Neuronal stem cell (in vitro differentiated cells): ENCODE results near the gene KPNA5.
"Not testable (repeated sequence)": the region's sequence is repeated elsewhere in the genome, so short reads cannot be mapped to it uniquely, and the experiment has no call there.

Source experiments
- DNase-seq: peaks from one replicate; pipeline ENCODE4 v3.0.0-alpha.2; 2013; ENCODE audit warnings: low spot score
- H2AFZ ChIP-seq: one replicate; pipeline ENCODE4 v1.6.1; 2013; ENCODE audit warnings: mild to moderate bottlenecking, low read length, inconsistent platforms
- H2AK5ac ChIP-seq: 2 replicates; pipeline ENCODE4 v1.6.1; 2013; ENCODE audit warnings: low read depth, mild to moderate bottlenecking, inconsistent platforms, low read length, moderate library complexity, mixed read lengths
- H2BK120ac ChIP-seq: 2 replicates; pipeline ENCODE4 v1.6.1; 2013; ENCODE audit warnings: low read depth, mild to moderate bottlenecking, inconsistent platforms, low read length, moderate library complexity, mixed read lengths
- H2BK12ac ChIP-seq: one replicate; pipeline ENCODE4 v1.6.1; 2013; ENCODE audit warnings: low read length, inconsistent platforms
- H2BK15ac ChIP-seq: 2 replicates; pipeline ENCODE4 v1.6.1; 2013; ENCODE audit warnings: mild to moderate bottlenecking, low read length, inconsistent platforms, mixed read lengths
- H2BK5ac ChIP-seq: one replicate; pipeline ENCODE4 v1.6.1; 2013; ENCODE audit warnings: inconsistent platforms, mild to moderate bottlenecking, low read length, moderate library complexity
- H3K14ac ChIP-seq: one replicate; pipeline ENCODE4 v1.6.1; 2013; ENCODE audit warnings: low read length, inconsistent platforms
- H3K18ac ChIP-seq: 2 replicates; pipeline ENCODE4 v1.6.1; 2013; ENCODE audit warnings: low read length, inconsistent platforms
- H3K23ac ChIP-seq: 2 replicates; pipeline ENCODE4 v1.6.1; 2013; ENCODE audit warnings: low read depth, mild to moderate bottlenecking, mixed read lengths, low read length, inconsistent platforms; ENCODE audit not compliant: poor library complexity
- H3K27ac ChIP-seq: replicated peaks from 3 replicates; pipeline ENCODE4 v1.5.1; 2013; ENCODE audit warnings: low read length, inconsistent platforms
- H3K27me3 ChIP-seq, 3 experiments: 2 replicates each; pipeline ENCODE4 v1.6.1; 2013; ENCODE audit warnings: low read length in 3 of 3, mild to moderate bottlenecking in 2 of 3, inconsistent platforms in 1 of 3, low read depth in 1 of 3, mixed read lengths in 1 of 3, moderate library complexity in 1 of 3; ENCODE audit not compliant: control insufficient read depth in 3 of 3, insufficient read depth in 3 of 3
- H3K36me3 ChIP-seq, 2 donors: replicated peaks in 1 of 2; 2 replicates each; pipeline ENCODE4 v1.6.1; 2013; ENCODE audit warnings: low read length in 2 of 2; ENCODE audit not compliant: control insufficient read depth in 2 of 2, insufficient read depth in 2 of 2
- H3K4ac ChIP-seq: 2 replicates; pipeline ENCODE4 v1.6.1; 2013; ENCODE audit warnings: inconsistent platforms, mild to moderate bottlenecking, low read length, moderate library complexity
- H3K4me1 ChIP-seq, 2 donors: 1 replicate in 1 of 2; 2 replicates in 1 of 2; pipeline ENCODE4 v1.6.1; 2013; ENCODE audit warnings: low read length in 2 of 2, low read depth in 1 of 2; ENCODE audit not compliant: control insufficient read depth in 2 of 2, insufficient read depth in 1 of 2
- H3K4me2 ChIP-seq: one replicate; pipeline ENCODE4 v1.6.1; 2013; ENCODE audit warnings: mild to moderate bottlenecking, low read length, inconsistent platforms; ENCODE audit not compliant: insufficient read depth, poor library complexity, severe bottlenecking
- H3K4me3 ChIP-seq, 2 donors: 2 replicates each; pipeline ENCODE4 v1.5.1; 2013; ENCODE audit warnings: low read length in 2 of 2, mild to moderate bottlenecking in 2 of 2, inconsistent platforms in 1 of 2, moderate library complexity in 1 of 2
- H3K79me1 ChIP-seq: one replicate; pipeline ENCODE4 v1.6.1; 2013; ENCODE audit warnings: low read depth, mild to moderate bottlenecking, inconsistent platforms, low read length, moderate library complexity
- H3K9ac ChIP-seq: one replicate; pipeline ENCODE4 v1.6.1; 2013; ENCODE audit warnings: mild to moderate bottlenecking, low read depth, low read length, inconsistent platforms; ENCODE audit not compliant: poor library complexity
- H3K9me3 ChIP-seq, 2 donors: replicated peaks in 1 of 2; 2 replicates each; pipeline versions ENCODE3 to v1.6.1; 2013; ENCODE audit warnings: low read length in 2 of 2, mild to moderate bottlenecking in 2 of 2, inconsistent platforms in 1 of 2, low read depth in 1 of 2, mixed read lengths in 1 of 2, moderate library complexity in 1 of 2; ENCODE audit not compliant: control insufficient read depth in 2 of 2, insufficient read depth in 1 of 2
- H4K8ac ChIP-seq: one replicate; pipeline ENCODE4 v1.6.1; 2013; ENCODE audit warnings: low read depth, mild to moderate bottlenecking, inconsistent platforms, low read length, moderate library complexity
- H4K91ac ChIP-seq: one replicate; pipeline ENCODE4 v1.6.1; 2013; ENCODE audit warnings: low read length, low read depth, mild to moderate bottlenecking, inconsistent platforms; ENCODE audit not compliant: poor library complexity
- WGBS, 2 donors: extraction: QIAGEN DNeasy Blood & Tissue Kit; methylation state at CpG; one replicate each; pipeline ENCODE4 v1.1.7; 2013; ENCODE audit warnings: missing lambda C conversion rate in 2 of 2, mixed read lengths in 1 of 2; ENCODE audit not compliant: insufficient read length in 2 of 2, insufficient replicate concordance in 1 of 2; ENCODE audit errors: extremely low coverage in 2 of 2; 5-methylcytosine and 5-hydroxymethylcytosine counted together

KPNA5 gene

DNA sequence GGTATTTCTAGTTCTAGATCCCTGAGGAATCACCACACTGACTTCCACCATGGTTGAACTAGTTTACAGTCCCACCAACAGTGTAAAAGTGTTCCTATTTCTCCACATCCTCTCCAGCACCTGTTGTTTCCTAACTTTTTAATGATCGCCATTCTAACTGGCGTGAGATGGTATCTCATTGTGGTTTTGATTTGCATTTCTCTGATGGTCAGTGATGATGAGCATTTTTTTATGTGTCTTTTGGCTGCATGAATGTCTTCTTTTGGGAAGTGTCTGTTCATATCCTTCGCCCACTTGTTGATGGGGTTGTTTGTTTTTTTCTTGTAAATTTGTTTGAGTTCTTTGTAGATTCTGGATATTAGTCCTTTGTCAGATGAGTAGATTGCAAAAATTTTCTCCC is 12.3 kb downstream of the KPNA5 start:
- H2AK5ac ChIP-seq, H2BK12ac ChIP-seq, H3K4me2 ChIP-seq, H4K91ac ChIP-seq, H3K27ac ChIP-seq, H3K23ac ChIP-seq, H3K4me1 ChIP-seq, H4K8ac ChIP-seq, DNase-seq, H2BK120ac ChIP-seq, H3K9ac ChIP-seq, H2AFZ ChIP-seq, H2BK5ac ChIP-seq, H3K9me3 ChIP-seq, H3K18ac ChIP-seq, H3K4me3 ChIP-seq, H3K27me3 ChIP-seq, H3K4ac ChIP-seq, H3K79me1 ChIP-seq, H2BK15ac ChIP-seq, H3K14ac ChIP-seq: not testable (repeated sequence)
- no CpG with 5 or more reads among the region's 3 CpGs for WGBS, 2 donors
- peaks cover 2 to 54% of the 10 kb centered on the region in 2 donors for H3K36me3 ChIP-seq

DNA sequence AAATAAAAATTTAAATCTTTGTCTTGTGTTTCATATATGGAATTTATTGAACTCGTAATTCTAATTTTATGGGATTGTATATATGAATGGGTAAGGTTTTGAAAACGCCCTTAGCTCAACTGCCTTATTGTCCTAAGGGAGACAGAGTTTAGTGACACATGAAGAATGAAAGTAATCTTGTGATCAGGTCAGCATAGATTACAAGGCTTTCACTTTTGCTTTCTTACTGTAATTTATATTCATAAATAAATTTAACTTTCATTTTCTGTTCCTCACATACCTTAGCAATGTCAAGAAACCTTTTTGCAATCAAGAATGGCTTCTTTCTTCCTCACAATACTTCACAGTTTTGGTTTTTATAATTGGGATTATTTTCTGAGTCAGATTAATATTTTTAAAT is 14.4 kb downstream of the KPNA5 start:
- Histone ChIP-seq H3K18ac (no peak overlapping the region), H2AK5ac (no peak overlapping the region), H3K36me3 (peaks cover 2 to 59% of the 10 kb centered on the region in 2 donors), H2BK120ac (no peak overlapping the region), H2AFZ (no peak overlapping the region), H3K27ac (no peak overlapping the region), H3K23ac (no peak overlapping the region), H3K79me1 (no peaks in the 10 kb centered on the region), H3K4me3 (no peak overlapping the region), H2BK5ac (no peak overlapping the region), H3K4ac (no peak overlapping the region), H3K14ac (no peak overlapping the region), H3K4me1 (no peaks in the 10 kb centered on the region), H4K91ac (no peak overlapping the region), H3K9me3 (peaks cover 0 to 4% of the 10 kb centered on the region in 2 donors), H3K4me2 (no peak overlapping the region), H2BK15ac (no peak overlapping the region), H3K27me3 (no peaks in the 10 kb centered on the region), H3K9ac (no peak overlapping the region), H4K8ac (no peak overlapping the region), H2BK12ac (no peak overlapping the region)
- no peak for DNase-seq
- WGBS, 2 donors = no CpG with 5 or more reads among the region's 2 CpGs

DNA sequence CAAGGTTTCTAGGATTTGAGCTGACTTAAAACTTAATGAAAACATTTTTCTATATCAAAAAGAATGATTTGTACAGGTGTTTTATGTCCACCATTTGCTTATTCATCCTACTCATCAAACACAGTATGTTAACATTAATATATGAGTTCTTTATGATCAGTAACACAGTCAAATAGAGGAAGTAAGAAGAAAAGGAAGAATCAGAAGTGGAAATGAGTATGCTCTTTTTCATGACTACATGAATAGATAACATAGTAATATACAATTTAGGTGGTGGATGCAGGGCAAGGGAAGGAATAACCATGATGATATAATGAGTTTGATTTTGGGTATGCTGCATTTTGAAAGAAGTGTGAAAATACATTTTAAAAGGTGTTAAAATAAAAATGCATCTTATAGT is 16.5 kb downstream of the KPNA5 start:
- Histone ChIP-seq H3K27me3 (no peaks in the 10 kb centered on the region), H3K9ac (no peak overlapping the region), H2BK120ac (no peak overlapping the region), H3K79me1 (no peaks in the 10 kb centered on the region), H3K4me1 (no peaks in the 10 kb centered on the region), H3K14ac (no peak overlapping the region), H3K27ac (no peak overlapping the region), H3K4me3 (no peak overlapping the region), H3K9me3 (no peaks in the 10 kb centered on the region), H4K8ac (no peak overlapping the region), H3K18ac (no peak overlapping the region), H3K4me2 (no peak overlapping the region), H2BK5ac (no peak overlapping the region), H3K4ac (no peak overlapping the region), H4K91ac (no peak overlapping the region), H3K36me3 (peaks cover 2 to 58% of the 10 kb centered on the region in 2 donors), H2BK12ac (no peak overlapping the region), H3K23ac (no peak overlapping the region), H2BK15ac (no peak overlapping the region), H2AFZ (no peak overlapping the region), H2AK5ac (no peak overlapping the region)
- DNase-seq = no peak

DNA sequence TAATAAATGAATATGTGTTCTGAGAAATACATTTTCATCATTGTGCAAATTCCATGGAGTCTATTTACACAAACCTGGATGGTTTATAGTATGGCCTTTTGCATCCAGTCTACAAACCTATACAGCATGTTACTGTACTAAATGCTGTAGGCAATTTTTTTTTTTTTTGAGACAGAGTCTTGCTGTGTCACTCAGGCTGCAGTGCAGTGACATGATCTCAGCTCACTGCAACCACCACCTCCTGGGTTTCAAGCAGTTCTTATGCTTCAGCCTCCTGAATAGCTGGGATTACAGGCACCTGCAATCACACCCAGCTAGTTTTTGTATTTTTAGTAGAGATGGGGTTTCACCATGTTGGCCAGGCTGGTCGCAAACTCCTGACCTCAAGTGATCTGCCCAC is 22.9 kb downstream of the KPNA5 start:
- no CpG with 5 or more reads among the region's 1 CpG for WGBS, 2 donors
- not testable (repeated sequence) for H3K4me3 ChIP-seq, H3K23ac ChIP-seq, DNase-seq, H3K4me1 ChIP-seq, H3K9ac ChIP-seq, H3K18ac ChIP-seq, H2BK5ac ChIP-seq, H2BK15ac ChIP-seq, H3K14ac ChIP-seq, H2AFZ ChIP-seq, H2BK120ac ChIP-seq, H3K27me3 ChIP-seq, H2BK12ac ChIP-seq, H3K27ac ChIP-seq, H3K9me3 ChIP-seq, H4K91ac ChIP-seq, H3K4me2 ChIP-seq, H3K79me1 ChIP-seq, H2AK5ac ChIP-seq, H4K8ac ChIP-seq, H3K4ac ChIP-seq
- peaks cover 3 to 88% of the 10 kb centered on the region in 2 donors for H3K36me3 ChIP-seq
